Midbrain (tissue), 1 donor: ENCODE measurements around the gene CYFIP1.

ENCODE experiments used
- DNase-seq: peaks from one replicate; lab custom pipeline; 2025; lab: John Stamatoyannopoulos, UW

CYFIP1 gene

DNA sequence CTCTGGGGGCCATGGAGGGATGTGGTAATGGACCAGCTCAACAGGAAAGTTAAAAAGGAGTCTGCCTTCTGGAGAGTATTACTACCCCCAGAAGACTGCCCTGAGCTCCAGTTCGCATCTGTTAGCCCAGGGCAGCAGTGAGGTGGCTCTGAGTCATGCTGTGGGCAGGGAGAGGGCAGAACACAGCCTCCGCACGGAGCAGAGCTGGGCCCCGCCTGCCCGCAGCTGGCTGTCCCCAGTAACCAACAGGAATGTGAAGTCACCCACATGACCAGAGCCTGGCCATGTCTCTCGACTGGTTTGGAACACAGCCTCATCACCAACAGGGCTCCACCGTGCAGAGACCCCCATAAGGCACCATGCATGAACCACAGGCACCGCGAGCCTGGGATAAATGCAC lies 62.1 kb downstream of the CYFIP1 start:
- no peak for DNase-seq

GRCh38 chr15:22917556-22917955 lies 62.6 kb downstream of the CYFIP1 start:
- DNase-seq: no peak

- no peak for DNase-seq
These were observed 63.4 kb downstream of the CYFIP1 start for GRCh38 chr15:22916606-22917350.

GRCh38 chr15:22915866-22916515 lies 64.2 kb downstream of the CYFIP1 start:
- no peak for DNase-seq

GRCh38 chr15:22913646-22914380 lies 66.4 kb downstream of the CYFIP1 start:
- DNase-seq: no peak

GRCh38 chr15:22912256-22912655 lies 67.9 kb downstream of the CYFIP1 start:
- no peak for DNase-seq

DNA sequence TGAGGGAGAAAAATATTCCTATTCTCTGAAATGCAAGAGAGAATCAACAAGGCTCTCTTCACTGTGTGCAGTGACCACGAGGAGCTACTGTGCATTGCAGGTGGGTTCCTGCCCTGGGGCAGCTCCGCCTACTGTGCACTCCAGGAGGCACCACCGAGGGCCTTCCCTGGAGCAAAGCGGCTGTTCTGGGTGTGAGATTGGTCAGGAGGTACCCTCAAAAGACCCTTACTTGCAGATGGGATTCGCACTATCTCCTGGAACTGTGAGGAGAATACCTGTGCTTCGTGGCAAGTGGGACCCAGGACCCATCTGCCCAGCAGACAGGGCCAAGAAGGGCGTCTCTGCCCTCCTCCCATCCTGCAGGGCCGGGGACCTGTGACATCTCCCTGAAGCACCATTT lies 68.9 kb downstream of the CYFIP1 start:
- DNase-seq: no peak

GRCh38 chr15:22908830-22909229 lies 71.3 kb downstream of the CYFIP1 start:
- DNase-seq: no peak

- no peak for DNase-seq
These were observed 72.8 kb downstream of the CYFIP1 start for GRCh38 chr15:22907161-22907950.

- DNase-seq: no peak
These were observed 75.4 kb downstream of the CYFIP1 start for GRCh38 chr15:22904736-22905135.

DNA sequence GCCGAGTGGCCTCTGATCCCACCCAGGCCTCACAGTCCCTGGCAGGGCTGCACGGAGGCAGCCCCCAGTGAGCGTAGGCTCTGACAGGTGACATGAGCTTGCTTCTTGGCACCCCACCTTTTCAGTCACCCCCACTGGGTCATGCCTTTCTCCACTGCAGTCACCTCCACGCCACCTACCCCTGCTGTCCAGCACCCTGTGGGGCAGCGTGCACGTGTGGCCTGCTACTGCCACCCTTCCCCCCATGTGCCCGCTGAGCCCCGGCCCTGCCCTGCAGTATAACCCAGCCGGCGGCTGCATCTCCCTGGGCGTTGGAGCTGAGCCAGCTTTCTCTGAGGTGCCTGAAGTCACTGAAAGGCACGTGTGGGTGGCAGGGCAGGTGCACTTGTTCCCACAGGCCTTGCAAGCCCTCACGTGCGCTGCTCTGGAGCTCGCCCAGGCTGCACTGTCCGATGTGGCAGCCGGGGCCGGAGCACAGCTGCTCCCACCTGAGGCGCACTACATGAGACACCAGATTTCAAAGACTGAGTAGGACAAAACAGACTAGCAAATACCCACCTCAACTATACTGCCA lies 76.1 kb downstream of the CYFIP1 start:
- DNase-seq: no peak

DNA sequence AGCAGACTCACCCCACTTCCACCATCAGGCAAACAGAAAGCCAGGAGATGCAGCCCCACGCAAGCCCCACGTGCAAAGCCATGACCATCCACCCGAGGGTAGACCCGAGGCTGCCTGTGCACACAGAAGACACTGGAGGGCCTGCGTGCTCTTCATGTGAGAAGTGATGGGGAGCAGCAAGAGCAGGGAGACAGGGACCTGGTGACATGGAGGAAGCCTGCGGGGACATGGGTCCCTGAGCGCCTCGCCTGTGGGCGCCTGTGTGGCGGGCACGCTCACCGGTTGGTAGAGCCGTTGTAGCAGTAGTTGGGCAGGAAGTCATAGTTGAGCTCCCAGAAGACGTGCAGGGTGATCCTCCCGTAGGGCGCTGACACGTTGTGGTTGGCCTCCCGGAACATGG lies 76.7 kb downstream of the CYFIP1 start:
- DNase-seq: no peak

DNA sequence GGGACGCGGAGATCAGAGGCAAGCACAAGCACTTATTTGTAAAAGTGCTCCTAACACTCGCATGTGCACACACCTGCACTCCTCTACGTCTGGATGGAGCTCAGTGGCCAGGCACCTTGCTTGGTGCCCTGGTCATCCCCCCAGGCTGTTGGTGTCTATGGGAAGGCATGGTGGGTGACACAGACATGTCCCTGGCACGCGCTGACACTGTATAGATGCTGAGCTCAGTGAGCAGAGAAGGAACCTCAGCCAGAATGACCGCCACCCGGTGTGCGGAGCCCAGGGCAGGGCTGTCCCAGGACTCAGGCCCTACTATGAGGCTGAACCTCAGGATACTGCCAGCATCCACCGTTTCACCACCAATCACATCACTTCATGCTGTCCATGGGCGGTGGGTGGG lies 77.2 kb downstream of the CYFIP1 start:
- no peak for DNase-seq

DNA sequence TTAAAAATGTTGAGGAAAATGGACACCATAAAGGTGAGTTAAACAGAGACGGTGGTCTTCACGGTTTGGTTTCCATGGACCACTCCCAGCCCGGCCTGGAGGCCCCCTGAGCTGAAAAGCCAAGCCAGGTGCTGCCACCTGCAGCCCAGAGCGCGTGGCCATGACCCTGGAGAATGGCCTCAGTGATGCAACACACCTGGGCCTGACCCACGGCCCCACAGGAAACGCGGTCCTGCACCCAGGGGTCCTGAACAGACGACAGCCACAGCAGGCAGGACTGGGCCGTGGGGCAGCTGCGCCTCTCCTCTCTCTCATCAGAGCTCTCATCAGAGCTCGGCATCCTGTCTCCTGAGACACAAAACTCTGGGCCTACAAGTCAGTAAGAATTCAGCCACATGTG lies 77.6 kb downstream of the CYFIP1 start:
- DNase-seq: no peak

GRCh38 chr15:22902046-22902445 lies 78.1 kb downstream of the CYFIP1 start:
- no peak for DNase-seq

DNA sequence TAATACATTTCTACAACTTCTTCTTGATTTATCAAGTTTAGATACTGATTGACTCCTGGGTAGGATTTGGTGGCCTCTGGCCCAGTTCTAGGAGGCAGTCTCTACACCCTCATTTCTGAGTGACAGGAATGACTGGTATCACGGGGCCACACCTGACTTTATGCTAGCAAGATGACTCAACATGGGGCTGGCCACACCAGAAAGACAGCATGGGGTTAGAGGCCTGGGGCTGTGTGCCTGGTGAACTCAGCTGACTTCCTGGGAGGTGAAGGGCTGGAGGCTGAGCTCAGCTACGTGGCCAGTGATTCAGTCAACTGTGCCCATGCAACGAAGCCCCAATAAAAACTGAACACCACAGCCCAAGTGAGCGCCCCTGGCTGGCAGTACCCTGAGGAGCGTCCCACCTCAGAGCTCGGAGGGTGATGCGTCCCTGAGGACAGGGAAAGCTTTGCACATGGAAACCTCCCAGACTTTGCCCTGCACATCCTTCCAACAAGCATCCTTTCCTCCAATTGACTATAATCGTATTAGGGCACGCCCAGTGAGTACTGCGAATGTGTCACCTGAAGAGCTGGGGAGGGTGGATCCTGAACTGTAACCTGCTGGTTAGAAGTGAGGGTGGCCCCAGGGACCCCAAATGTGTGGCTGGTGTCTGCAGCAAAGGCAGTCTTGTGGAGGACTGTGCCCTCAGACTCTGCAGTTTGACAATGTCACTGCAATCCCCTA lies 84.5 kb downstream of the CYFIP1 start:
- DNase-seq: no peak

- DNase-seq: no peak
These were observed 86.3 kb downstream of the CYFIP1 start for GRCh38 chr15:22893881-22894280.

DNA sequence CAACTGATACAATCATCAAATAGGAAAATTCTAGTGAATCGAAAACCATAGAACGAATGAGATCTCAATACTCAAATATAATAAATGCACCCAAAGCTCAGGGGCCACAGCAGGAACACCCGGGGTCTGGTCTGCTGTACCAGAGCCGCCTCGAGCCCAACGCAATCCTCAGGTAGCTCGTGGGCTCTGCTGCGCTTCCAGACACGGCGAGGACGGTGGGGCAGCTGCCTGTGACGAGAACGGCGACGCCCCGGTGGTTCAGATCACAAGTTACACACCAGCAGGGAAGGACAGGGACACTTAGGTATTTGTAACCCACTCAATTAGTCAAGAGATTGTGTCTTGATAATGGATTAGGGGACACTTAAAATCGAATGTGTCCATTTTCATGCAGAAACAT lies 87.1 kb downstream of the CYFIP1 start:
- DNase-seq: no peak

DNA sequence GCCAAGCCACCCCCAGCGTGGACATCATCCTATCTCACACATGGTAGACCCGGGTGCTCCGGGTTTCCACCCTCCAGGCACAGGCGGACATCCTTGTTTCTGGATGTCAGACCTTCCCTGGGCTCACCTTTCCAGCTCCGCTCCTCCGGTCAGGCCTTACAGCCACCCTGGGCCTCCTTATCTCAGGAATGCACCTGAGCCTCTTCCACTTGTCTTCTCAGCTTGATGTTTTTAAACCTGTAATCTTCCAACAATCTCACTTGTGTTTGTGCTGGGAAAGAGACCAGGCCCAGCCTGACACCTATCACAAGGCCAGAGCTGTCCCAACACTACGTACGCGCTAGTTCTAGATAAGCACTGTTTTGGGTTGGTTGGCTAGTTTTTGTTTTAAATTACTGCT lies 87.8 kb downstream of the CYFIP1 start:
- DNase-seq: no peak

DNA sequence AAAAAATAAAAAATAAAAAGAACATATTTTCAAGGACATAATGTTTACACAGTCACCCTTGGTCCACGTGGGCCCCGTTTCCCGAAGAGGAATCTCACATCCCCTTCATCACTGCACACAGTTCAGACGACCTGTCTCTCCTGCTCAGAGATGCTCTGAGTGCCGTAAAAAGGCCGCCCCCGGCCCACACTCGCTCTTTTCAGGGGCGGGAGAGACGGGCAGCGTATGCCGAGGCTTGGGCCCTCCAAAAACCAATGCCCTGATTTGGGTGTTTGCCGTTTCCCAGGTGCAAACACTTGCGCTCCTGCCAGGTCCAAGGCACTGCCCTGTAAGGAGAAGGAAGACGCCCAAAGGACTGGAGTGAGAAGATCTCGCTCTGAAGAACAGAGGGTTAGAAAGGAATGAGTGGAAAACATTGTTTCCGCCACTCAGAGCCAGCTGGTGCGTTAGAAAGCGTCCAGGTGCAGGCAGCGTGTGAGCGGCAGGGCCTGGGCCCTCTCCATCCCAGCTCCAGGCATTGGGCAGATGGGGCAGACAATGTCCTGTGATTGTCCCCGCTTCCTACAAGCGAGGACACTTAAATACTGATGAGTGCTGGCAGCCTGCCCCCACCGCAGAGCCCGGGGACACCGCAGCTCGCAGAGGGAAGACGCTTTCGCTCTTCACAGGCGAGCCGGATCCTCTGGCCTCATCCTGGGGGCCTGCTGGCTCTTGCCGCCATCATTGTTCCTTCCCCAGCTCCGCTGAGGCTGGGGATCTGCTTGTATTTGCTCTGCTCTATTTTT lies 88.5 kb downstream of the CYFIP1 start:
- DNase-seq: no peak
